Frontal cortex (tissue), 4 donors: ENCODE measurements around the gene RNU6-1. TPM values are rescaled to one million over a fixed set of nuclear protein-coding genes. Genes with fewer than 3 reads are reported as not detected.

Experiments used
- DNase-seq, 2 donors: peaks; one replicate each; pipeline ENCODE4 v3.0.0; 2012; ENCODE audit warnings: low spot score in 2 of 2
- FAIRE-seq: peaks from 2 replicates; lab custom pipeline; 2012; peaks lifted over from hg19 to GRCh38; lab: Jason Lieb, UNC
- total RNA-seq: library from RNA; depleted of rRNA; stranded (reverse); fragments of >200 nt; gene quantifications from one replicate; pipeline ENCODE4 v1.2.3, GENCODE V29; 2014
- donor health status: control.
- donor health status: control.
- donor health status: control.

The RNU6-1 gene
- total RNA-seq, 1 donor from 2014 or later = not detected

DNA sequence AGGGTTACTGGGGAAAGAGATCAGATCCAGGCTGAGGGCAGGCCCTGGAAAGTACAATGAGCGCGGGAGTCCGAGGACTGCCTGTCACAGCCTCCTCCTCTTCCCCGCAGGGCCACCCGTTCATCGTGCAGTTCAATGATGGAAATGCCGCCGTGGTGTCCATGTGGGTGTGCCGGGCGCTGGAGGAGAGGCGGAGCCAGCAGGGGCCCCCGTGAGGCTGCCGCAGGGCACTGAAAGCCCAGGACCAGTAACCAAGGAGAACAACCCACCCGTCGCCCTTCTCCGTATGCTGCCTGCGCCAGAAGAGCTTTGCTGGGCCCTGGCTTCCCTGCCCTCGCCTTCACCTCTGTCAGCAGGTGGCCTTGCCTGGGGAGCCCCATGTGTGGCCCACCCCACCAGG lies 33.3 kb downstream of the RNU6-1 start:
- DNase-seq = no peak
- no peak for FAIRE-seq

DNA sequence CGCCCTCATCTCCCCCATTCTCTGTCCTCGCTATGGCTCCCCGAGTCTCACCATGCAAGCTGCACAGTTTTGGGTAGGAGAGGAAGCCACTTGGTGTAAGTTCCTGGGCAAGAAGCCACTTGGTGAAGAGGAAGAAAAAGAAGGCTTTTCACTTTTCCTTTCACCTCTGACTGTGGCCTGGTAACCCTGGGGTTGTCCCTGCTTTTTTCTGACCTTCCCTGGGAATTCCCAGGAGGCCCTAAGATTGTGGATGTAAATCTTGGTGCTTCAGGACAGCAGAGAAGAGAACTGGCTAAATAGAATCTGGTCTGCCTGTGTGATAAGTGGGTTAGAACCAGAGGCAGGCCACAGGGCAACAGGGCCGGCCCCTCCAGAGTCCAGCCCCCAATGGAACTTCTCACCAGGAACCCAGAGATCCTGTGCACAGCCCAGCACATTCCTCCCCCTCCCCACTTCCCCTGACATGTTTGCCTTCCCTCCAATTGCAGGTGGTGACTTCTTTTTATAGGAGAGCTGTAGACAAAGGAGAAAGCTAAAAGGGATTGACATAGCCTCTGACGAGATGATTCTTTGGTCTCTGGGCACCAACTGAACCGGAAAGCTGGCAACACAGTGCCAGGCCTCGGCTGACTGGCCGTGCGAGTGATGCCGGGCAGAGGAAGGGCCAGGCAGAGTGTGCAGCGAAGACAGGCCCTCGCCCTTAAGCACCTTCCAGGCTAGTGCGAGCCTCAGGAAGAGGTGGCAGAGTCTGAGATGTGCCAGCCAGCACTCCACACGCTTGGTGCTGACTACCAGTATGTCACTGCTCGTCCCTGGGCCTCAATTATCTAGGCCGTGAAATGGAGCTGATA lies 34.0 kb downstream of the RNU6-1 start:
- DNase-seq (no peak), FAIRE-seq (no peak)

DNA sequence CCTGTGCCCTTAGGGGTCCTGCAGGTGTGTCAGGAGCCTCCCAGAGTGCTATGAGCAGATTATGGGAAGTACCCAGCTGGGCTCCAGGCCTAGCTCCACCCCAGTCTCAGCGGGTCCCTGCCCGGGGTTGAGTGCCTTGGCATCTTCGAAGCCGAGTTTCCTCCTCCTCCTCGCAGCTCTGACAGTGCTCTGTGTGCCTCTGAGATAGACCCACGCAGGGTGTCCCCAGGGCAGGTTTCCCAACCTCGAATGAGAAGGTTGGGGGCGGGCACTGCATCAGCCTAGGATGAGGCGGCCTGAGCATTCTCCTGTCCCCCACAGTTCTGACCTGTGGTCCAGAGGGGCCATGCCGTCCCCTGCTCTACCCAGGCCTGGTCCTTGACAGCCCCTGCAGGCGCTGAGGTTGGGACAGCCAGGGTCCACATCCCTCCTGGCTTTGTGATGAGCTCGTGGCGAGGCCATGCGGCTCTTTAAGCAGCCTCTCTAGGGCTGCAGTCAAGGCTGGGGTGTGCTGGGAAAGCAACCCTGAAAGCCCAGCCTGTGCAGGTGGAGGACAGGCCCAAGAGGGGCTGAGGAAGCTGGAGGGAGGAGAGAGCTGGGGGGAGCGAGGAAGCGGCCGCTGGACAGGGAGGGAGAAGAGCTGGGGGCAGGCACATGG lies 34.7 kb downstream of the RNU6-1 start:
- DNase-seq = no peak
- FAIRE-seq = no peak

DNA sequence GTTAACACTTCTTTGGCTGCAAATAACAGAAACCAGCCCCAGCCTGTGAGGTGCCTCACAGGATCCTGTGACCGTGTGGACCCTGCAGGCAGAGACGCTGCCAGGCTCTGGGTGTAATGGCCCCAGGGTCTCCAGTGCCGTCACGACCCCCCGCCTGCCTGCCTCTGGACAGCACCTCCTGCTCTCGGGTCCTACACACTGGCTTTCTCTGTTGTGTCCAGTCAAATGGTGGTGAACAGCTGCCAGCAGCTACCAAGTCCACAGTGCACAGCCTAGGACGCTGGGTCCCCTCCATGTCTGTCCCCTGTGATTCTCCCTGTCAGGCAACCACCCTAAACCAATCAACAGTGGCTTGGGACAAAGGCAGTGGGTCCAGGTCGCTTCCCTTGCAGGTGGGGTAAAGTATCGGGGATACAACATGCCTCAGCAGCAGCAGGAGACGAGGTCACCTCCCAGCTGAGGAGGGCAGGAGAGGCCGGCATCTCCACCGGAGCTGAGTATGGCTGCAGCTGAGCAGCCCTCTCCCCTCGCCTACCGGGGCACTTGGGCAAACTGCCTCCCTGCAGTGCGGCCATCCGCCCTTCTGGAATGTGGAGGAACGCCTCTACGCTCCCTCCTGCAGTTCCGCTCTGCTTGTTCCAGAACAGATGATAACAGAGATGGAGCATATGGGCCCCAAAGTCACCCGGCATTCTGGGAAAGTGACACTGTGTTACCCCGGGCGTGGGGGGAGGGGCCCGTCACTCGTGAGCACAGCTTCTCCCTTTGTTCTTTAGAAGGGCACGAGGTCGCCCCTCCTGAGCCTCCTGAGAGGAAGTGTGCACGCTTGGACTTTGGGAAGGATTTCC lies 35.6 kb downstream of the RNU6-1 start:
- no peak for DNase-seq

DNA sequence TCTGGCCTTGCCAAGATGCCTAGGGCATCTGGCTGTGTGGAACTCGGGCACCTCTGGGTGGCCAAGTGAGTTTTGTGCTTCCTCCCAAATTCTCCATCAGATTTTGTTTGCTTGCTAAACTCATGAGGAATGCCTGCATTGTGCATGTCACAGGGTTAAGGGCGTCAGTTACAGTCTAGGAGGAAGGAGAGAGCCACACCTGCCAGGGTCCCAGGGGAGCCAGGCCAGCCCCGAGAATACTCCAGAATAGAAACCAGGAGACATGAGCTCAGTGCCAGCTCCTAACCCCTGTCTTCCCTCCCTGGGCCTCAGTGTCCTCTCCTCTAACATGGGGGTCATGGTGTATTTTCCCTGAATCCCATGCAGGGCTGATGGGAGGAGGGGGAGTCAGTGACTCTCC lies 36.5 kb downstream of the RNU6-1 start:
- FAIRE-seq = no peak

More for the DNA sequence above, 35.6 kb downstream of the RNU6-1 start:
- no peak for FAIRE-seq

DNA sequence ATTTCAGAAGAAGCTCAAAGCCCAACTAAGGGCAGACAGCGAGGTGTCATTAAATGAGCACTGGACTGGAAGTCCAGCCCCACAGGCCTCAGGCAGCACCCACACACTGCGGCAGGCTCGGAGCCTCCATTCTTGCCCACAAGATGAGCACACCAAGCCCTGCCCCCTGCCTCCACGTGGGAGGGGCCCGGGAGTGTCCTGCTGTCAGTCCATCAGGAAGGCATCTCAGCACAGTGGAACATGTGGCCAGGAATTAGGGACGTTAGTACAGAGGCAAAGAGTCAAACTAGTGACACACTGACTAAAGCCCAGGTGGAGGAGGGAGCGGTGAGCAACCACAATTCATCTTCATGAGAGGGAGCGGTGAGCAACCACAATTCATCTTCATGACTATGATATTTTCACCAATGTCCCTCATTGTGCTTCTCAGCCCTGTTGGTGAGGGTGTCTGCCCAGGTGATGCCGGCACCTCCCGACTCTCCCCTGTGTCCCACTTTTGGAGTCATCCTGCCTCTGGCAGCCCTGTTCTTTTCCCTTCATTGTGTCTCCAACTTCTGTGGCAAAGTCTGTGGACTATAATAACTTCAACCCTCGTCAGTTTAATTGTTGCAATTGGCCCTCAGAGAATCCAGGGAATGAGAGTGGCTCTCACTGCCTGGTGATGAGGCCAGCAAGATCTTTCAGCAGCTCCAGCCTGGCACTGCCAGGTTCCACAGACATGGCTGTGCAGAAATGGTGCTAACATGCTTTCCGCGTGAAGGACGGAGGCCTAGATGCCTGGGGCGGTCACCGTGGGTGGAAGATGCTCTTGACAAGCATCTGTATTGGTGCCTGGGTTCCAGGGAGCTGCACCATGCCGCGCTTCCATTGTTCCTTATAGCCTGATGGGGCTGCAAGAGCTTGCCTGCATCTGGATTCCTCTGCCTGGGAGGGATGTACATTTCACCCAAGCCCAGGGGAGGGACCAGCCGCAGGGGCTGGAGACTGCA lies 37.6 kb downstream of the RNU6-1 start:
- DNase-seq = no peak
- no peak for FAIRE-seq

More for the DNA sequence above, 36.5 kb downstream of the RNU6-1 start:
- DNase-seq = no peak

DNA sequence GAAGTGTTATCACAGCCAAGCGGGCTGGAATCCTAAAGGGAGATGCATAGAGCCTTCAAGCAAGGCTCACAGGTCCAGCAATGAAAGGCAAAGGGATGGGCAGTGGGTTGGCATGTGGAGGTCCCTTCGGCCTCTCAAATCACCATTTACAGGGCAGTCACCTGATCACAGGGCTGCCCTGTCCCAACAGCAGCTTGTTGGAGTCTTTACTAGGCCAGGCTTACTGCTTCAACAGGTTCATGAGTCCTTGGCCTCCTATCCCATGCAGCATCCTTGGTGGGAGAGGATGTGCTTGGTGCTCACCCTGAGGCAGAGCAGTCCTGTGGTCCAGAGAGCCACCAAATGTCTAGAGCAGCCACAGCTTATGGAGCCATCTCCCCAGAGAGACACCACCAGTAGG lies 38.7 kb downstream of the RNU6-1 start:
- DNase-seq (no peak), FAIRE-seq (no peak)

DNA sequence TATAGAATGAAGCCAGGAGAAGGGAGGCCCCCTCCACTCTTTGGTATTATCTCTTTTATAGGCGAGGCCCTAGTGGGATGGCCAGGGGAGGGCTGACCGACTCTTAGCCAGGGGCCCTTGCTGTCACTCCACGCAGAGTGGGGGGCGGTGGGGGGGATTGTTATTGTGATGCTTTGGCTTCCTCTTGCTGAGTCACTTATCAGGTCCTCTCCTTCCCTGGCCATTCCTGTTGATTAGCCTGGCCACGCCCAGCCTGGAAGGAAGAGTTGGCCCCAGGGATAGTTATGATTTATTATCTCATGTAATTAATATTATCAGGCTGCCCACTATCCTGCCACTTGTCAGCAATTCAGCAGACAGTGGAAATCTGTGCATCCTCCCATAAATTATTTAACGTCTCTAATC lies 40.0 kb downstream of the RNU6-1 start:
- DNase-seq = no peak
- no peak for FAIRE-seq

DNA sequence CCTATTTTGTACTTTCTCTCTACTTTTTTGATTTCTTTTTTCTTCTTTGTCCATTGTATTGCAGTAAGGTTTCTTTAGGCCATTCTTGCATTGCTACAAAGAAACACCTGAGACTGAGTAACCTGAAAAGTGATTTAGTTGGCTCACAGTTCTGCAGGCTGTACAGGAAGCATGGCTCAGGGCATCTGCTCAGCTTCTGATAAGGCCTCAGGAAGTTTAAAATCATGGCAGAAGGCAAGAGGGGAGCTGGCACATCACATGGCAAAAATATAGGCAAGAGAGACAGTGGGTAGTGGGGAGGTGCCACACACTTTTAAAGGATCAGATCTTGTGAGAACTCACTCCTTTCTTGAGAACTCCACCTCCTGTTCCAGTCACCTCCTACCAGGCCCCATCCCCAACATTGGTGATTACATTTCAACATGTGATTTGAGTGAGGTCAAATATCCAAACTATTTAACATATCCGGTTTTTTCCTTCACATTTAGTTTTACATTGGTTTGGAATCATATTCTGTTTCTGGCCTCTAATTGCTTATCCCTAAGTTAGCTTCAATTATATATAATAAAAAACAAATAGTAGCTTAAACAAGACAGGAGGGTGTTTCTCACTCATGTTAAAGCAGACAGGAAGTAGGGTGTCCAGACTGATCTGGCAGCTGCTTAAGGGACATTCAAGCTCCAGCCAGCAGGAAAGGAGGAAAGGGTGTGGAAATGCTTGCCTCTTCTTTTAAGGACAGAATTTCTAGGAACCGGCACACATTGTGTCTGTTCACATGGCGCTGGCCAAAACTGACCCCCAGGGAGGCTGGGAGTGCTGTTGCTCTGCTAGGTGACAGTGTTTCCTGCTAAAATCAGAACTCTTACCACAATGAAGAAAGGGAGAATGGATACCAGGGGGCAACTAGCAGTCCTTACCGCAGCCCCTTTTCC lies 43.4 kb downstream of the RNU6-1 start:
- FAIRE-seq (no peak), DNase-seq (no peak)

DNA sequence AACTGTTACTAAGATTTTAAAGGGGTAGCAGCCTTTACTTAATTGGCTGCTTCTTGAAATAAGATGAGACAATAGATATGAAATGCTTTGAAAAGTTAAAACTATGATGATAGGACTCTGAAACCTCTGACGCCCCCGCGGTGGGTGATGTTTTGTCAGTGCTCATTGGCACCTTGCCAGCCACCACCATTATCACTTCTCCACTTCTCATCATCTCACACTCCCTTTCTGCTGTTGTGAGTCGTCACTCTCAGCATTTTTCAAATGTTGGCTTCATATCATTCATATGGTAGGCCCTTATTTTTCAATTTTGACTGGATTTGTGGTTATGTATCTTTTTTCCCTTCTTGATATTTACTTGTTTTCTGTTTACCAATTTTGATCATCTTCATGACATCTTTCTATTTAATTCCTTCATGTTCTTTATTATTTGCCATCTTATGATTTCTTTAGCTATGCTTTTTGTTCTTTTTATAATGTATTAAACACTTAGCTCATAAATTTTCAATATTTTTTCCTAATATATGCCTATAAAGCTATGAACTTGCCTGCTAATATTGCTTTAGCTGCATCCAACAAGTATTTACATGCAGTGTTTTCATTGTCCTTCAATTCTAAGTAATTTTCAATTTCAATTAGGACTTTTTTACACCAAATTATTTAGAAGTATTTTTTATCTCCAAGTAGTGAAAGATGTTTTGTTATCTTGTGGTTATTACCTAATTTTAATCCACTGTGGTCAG lies 44.8 kb downstream of the RNU6-1 start:
- DNase-seq (no peak), FAIRE-seq (no peak)

DNA sequence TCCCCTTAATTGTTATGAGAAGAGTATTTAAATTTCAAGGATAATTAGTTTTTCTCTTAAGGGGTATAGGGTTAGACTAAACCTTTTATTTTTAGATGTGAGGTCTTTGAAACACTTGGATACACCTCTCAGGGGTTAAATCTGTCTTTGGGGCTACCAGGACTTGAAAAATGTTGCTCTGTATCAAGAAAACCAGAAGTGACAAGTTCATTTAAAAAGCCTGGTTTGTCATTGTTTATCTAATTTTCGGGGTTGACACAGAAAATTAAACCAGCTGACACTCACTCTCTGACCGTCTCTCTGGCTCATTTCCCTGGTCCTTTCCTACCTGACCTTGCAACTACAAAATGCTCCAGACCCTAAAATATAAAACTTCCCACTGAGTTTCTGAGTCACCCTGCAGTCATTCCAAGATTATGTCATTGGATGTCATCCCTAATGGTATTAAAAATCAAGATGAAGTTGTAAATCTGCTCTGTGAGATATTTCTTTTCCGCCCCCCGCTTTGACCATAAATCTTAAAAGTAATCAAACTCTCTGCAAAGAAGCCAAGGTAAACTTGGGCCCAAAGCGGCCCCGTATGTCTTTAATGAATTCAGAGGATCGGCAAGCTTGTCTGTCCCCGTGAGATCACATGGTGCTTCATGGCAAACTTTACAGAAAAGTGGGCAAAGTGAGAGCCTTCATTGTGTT lies 47.4 kb downstream of the RNU6-1 start:
- no peak for FAIRE-seq
- no peak for DNase-seq

DNA sequence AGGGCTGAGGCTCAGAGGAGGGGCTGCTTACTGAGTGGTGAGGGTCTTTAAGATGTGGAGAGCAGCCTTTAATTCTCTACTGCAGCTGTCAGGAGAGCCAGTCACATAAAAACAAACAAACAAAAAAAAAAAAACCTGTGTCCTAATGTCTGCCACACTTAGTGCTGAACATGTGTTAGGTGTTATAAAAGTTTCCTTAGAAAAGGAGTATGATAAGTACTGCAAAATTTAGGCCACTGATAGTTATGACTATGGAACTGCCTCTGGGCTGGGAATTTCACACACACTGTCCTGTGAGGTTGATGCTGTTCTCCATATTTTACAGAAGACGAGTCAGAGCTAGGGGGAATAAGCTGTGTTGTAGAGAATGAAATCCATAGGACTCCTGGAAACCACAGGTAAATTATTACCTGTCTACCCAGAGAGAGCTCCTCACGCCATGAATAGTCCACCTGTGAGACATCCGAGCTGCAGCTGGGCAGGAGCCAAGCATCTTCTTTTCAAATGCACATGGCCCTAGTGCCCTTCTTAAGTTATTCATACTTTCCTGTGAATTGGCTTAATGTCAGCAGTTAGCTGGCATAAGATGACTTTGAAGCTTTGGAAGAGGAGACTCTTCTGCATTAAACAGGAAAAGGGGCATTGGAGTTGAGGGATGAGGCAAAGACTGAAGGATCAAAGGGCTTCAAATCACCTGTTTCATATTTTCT lies 49.1 kb downstream of the RNU6-1 start:
- no peak for FAIRE-seq
- no peak for DNase-seq
